ENCODE data around the gene ORC5. TPM values are rescaled to one million over a fixed set of nuclear protein-coding genes. Genes with fewer than 3 reads are reported as not detected.

Gene ORC5
- total RNA-seq, 1 donor from 2014 or later, result 26.4 TPM

- Mint-ChIP-seq H3K36me3 (ENCODE audit: insufficient read depth) (peaks cover 51% of the 10 kb centered on the region), H3K9me3 (ENCODE audit: low read depth) (peaks cover 35% of the 10 kb centered on the region), H3K4me3 (ENCODE audit: low read depth) (no peak overlapping the region), H3K27me3 (no peaks in the 10 kb centered on the region), H3K27ac (no peak overlapping the region), H3K4me1 (ENCODE audit: low read depth) (no peaks in the 10 kb centered on the region)
- no peak for TF ChIP-seq CTCF (IDR thresholded peaks at IDR 0.05; ENCODE audit: unreplicated experiment)
- DNase-seq (ENCODE audit: low spot score, unreplicated experiment), result no peak
Measured at GRCh38 chr7:104175361-104175984, 32.3 kb downstream of the ORC5 start.

DNA sequence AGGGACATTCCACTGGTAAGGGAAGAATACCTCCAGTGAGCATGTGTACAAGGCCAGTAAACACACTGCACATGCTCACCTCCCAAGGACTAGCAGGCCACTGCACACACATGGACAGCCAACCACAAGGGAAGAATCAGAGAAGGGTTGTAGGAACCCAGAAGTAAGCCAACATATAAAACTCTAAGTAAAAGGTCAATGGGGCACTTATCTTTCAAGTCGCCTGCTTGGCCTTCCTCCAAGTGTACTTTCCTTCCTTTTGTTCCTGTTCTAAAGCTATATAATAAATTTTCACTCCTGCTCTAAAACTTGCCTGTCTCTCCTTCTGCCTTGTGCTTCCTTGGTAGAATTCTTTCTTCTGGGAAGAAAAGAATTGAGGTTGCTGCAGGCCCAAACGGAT, 33.0 kb downstream of the ORC5 start:
- Mint-ChIP-seq H3K9me3 (ENCODE audit: low read depth) (peaks cover 31% of the 10 kb centered on the region), H3K27ac (no peak overlapping the region), H3K4me3 (ENCODE audit: low read depth) (no peak overlapping the region), H3K36me3 (ENCODE audit: insufficient read depth) (peaks cover 49% of the 10 kb centered on the region), H3K27me3 (no peaks in the 10 kb centered on the region), H3K4me1 (ENCODE audit: low read depth) (no peaks in the 10 kb centered on the region)
- no peak for DNase-seq (ENCODE audit: low spot score, unreplicated experiment)
- TF ChIP-seq CTCF (IDR thresholded peaks at IDR 0.05; ENCODE audit: unreplicated experiment), result no peak

GRCh38 chr7:104162081-104162480, 45.7 kb downstream of the ORC5 start:
- no peak for TF ChIP-seq CTCF (IDR thresholded peaks at IDR 0.05; ENCODE audit: unreplicated experiment)
- Mint-ChIP-seq H3K36me3 (ENCODE audit: insufficient read depth) (peaks cover 7% of the 10 kb centered on the region), H3K27me3 (no peaks in the 10 kb centered on the region)

DNA sequence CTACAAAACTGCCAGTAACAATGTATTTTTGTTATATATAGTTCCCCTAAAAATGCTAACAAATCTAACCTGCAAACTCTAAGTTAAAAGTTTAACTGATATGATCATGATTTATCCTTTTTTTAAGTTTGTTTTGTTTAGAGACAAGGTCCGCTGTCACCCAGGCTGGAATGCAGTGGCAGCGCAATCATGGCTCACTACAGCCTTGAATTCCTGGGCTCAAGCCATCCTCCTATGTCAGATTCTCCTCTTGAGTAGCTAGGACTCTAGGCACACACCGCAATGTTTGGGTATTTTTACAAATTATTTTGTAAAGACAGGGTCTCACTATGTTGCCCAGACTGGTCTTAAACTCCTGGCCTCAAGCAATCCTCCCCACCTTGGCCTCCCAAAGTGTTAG, 46.6 kb downstream of the ORC5 start:
- H3K4me1 Mint-ChIP-seq (ENCODE audit: low read depth), result no peaks in the 10 kb centered on the region
- H3K27me3 Mint-ChIP-seq, result no peaks in the 10 kb centered on the region
- DNase-seq (ENCODE audit: low spot score, unreplicated experiment), result no peak
- H3K9me3 Mint-ChIP-seq (ENCODE audit: low read depth), result no peaks in the 10 kb centered on the region
- no peak overlapping the region for H3K27ac Mint-ChIP-seq
- no peak for TF ChIP-seq CTCF (IDR thresholded peaks at IDR 0.05; ENCODE audit: unreplicated experiment)
- H3K36me3 Mint-ChIP-seq (ENCODE audit: insufficient read depth), result peaks cover 7% of the 10 kb centered on the region
- H3K4me3 Mint-ChIP-seq (ENCODE audit: low read depth), result no peak overlapping the region

More at GRCh38 chr7:104162081-104162480, 45.7 kb downstream of the ORC5 start:
- no peak for DNase-seq (ENCODE audit: low spot score, unreplicated experiment)
- Mint-ChIP-seq H3K27ac (no peak overlapping the region), H3K9me3 (ENCODE audit: low read depth) (no peaks in the 10 kb centered on the region), H3K4me3 (ENCODE audit: low read depth) (no peak overlapping the region), H3K4me1 (ENCODE audit: low read depth) (no peaks in the 10 kb centered on the region)

DNA sequence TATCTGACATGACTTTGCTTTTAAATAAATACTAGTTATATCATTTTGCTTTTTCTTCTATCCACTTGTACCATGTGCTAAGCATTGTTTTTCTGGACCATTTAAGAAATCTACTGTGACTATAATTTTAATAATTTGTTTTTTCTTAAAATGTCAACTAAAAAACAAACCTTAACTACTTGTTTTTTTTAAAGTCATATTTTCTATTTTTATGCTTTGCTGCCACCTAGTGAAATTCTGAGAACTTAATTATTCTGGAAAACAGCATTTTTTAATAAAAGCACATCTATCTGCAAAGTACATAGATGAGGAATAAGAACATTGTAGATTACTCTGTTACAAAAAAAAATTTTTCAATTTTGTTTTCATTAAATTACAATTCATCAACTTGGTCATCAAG, 47.4 kb downstream of the ORC5 start:
- Mint-ChIP-seq H3K36me3 (ENCODE audit: insufficient read depth) (peaks cover 6% of the 10 kb centered on the region), H3K4me3 (ENCODE audit: low read depth) (no peak overlapping the region), H3K27me3 (no peaks in the 10 kb centered on the region), H3K27ac (no peak overlapping the region), H3K9me3 (ENCODE audit: low read depth) (no peaks in the 10 kb centered on the region), H3K4me1 (ENCODE audit: low read depth) (no peaks in the 10 kb centered on the region)
- TF ChIP-seq CTCF (IDR thresholded peaks at IDR 0.05; ENCODE audit: unreplicated experiment), result peak; percentile 62
- no peak for DNase-seq (ENCODE audit: low spot score, unreplicated experiment)
